HAP-1 (cell line): ENCODE measurements around the gene RAB11FIP2.
A peak's percentile ranks its signal among the peaks of the same experiment; 100 is the strongest.
"Not testable (repeated sequence)": the region's sequence is repeated elsewhere in the genome, so short reads cannot be mapped to it uniquely, and the experiment has no call there.

Experiments
- DNase-seq, 2 experiments: peaks; one replicate each; pipeline ENCODE4 v3.0.0-alpha.2; 2016 to 2020; ENCODE audit warnings: low spot score in 2 of 2
- H3K27me3 ChIP-seq: fragments of 250-450 bp; sonication (Bioruptor Pico); 2 replicates; pipeline ENCODE4 v1.5.1; 2020; ENCODE audit warnings: low read depth, mild to moderate bottlenecking, moderate library complexity
- H3K36me3 ChIP-seq: fragments of 250-450 bp; sonication (Bioruptor Pico); replicated peaks from 2 replicates; pipeline ENCODE4 v1.5.1; 2020; ENCODE audit warnings: mild to moderate bottlenecking
- H3K4me1 ChIP-seq: fragments of 250-450 bp; sonication (Bioruptor Pico); 2 replicates; pipeline ENCODE4 v1.5.1; 2020; ENCODE audit warnings: mild to moderate bottlenecking
- H3K4me3 ChIP-seq: fragments of 250-450 bp; sonication (Bioruptor Pico); 2 replicates; pipeline ENCODE4 v1.5.1; 2020; ENCODE audit warnings: mild to moderate bottlenecking, moderate library complexity
- H3K9me3 ChIP-seq: fragments of 250-450 bp; sonication (Bioruptor Pico); 2 replicates; pipeline ENCODE4 v1.5.1; 2020; ENCODE audit warnings: mild to moderate bottlenecking, moderate library complexity
- in situ Hi-C: fragments of 300-500 bp; cut with MboI; formaldehyde crosslinking; loops from 3 replicates; pipeline ENCODE4 v1.14.3; 2020; ENCODE audit warnings: low sequenced_read_pairs, inconsistent platforms, mixed read lengths

The RAB11FIP2 gene

GRCh38 chr10:118046395-118047156 is at the start of gene RAB11FIP2:
Gene RAB11FIP2 (minus strand): TSS chr10:118046941. CDS start chr10:118046163, 778 bp downstream.
- H3K27me3 ChIP-seq, result no peaks in the 10 kb centered on the region
- in situ Hi-C loops, result no loop called here
- H3K4me1 ChIP-seq, result peaks cover 17% of the 10 kb centered on the region
- H3K4me3 ChIP-seq, result peak within 1 kb of the TSS; percentile 61
- H3K36me3 ChIP-seq, result no peaks in the 10 kb centered on the region
- no peaks in the 10 kb centered on the region for H3K9me3 ChIP-seq
- peak; percentile 79 to 98 for DNase-seq

- no peaks in the 10 kb centered on the region for H3K36me3 ChIP-seq
- no peaks in the 10 kb centered on the region for H3K27me3 ChIP-seq
- no peak overlapping the region for H3K4me3 ChIP-seq
- peaks cover 19% of the 10 kb centered on the region for H3K4me1 ChIP-seq
- DNase-seq, result peak in 1 of 2 experiments; percentile 87
- no peaks in the 10 kb centered on the region for H3K9me3 ChIP-seq
- in situ Hi-C loops, result no loop called here
Measured at GRCh38 chr10:118096022-118096421, 49.3 kb upstream of the RAB11FIP2 start.

- H3K27me3 ChIP-seq, result no peaks in the 10 kb centered on the region
- DNase-seq, result no peak
- H3K36me3 ChIP-seq, result no peaks in the 10 kb centered on the region
- H3K4me3 ChIP-seq, result no peak overlapping the region
- in situ Hi-C loops, result no loop called here
- no peaks in the 10 kb centered on the region for H3K9me3 ChIP-seq
- H3K4me1 ChIP-seq, result peaks cover 15% of the 10 kb centered on the region
Measured at GRCh38 chr10:118092209-118092608, 45.5 kb upstream of the RAB11FIP2 start.

GRCh38 chr10:118080817-118081216 is 34.1 kb upstream of the RAB11FIP2 start:
- no peak overlapping the region for H3K4me3 ChIP-seq
- H3K9me3 ChIP-seq, result no peaks in the 10 kb centered on the region
- no peaks in the 10 kb centered on the region for H3K36me3 ChIP-seq
- in situ Hi-C loops, result no loop called here
- no peaks in the 10 kb centered on the region for H3K27me3 ChIP-seq
- peaks cover 2% of the 10 kb centered on the region; the same call in 1 of the 2 replicates for H3K4me1 ChIP-seq
- DNase-seq, result no peak

- no peak overlapping the region for H3K4me3 ChIP-seq
- in situ Hi-C loops, result no loop called here
- no peak for DNase-seq
- peaks cover 2% of the 10 kb centered on the region; the same call in 1 of the 2 replicates for H3K4me1 ChIP-seq
- H3K27me3 ChIP-seq, result no peaks in the 10 kb centered on the region
- H3K9me3 ChIP-seq, result no peaks in the 10 kb centered on the region
- no peaks in the 10 kb centered on the region for H3K36me3 ChIP-seq
Measured at GRCh38 chr10:118076705-118077104, 30.0 kb upstream of the RAB11FIP2 start.

GRCh38 chr10:118072840-118073239 is 26.1 kb upstream of the RAB11FIP2 start:
- H3K4me1 ChIP-seq, result no peaks in the 10 kb centered on the region; the same call in 1 of the 2 replicates
- H3K9me3 ChIP-seq, result no peaks in the 10 kb centered on the region
- no peak overlapping the region for H3K4me3 ChIP-seq
- no peaks in the 10 kb centered on the region for H3K36me3 ChIP-seq
- H3K27me3 ChIP-seq, result no peaks in the 10 kb centered on the region
- DNase-seq, result no peak
- in situ Hi-C loops, result no loop called here

GRCh38 chr10:118067389-118067788 is 20.6 kb upstream of the RAB11FIP2 start:
- H3K4me3 ChIP-seq, H3K9me3 ChIP-seq, H3K27me3 ChIP-seq, in situ Hi-C loops, H3K36me3 ChIP-seq, H3K4me1 ChIP-seq, DNase-seq: not testable (repeated sequence)

- in situ Hi-C loops, result no loop called here
- H3K27me3 ChIP-seq, result no peaks in the 10 kb centered on the region
- no peak overlapping the region for H3K4me3 ChIP-seq
- DNase-seq, result no peak
- no peaks in the 10 kb centered on the region for H3K4me1 ChIP-seq
- H3K36me3 ChIP-seq, result no peaks in the 10 kb centered on the region
- no peaks in the 10 kb centered on the region for H3K9me3 ChIP-seq
Measured at GRCh38 chr10:118062798-118063238, 16.1 kb upstream of the RAB11FIP2 start.

GRCh38 chr10:118058371-118058770 is 11.6 kb upstream of the RAB11FIP2 start:
- in situ Hi-C loops, result no loop called here
- Histone ChIP-seq H3K4me3 (no peak overlapping the region), H3K27me3 (no peaks in the 10 kb centered on the region), H3K4me1 (no peaks in the 10 kb centered on the region; the same call in 1 of the 2 replicates), H3K36me3 (no peaks in the 10 kb centered on the region), H3K9me3 (no peaks in the 10 kb centered on the region)
- DNase-seq, result no peak

- H3K36me3 ChIP-seq, result no peaks in the 10 kb centered on the region
- H3K9me3 ChIP-seq, result no peaks in the 10 kb centered on the region
- no peak for DNase-seq
- no peak overlapping the region for H3K4me3 ChIP-seq
- H3K27me3 ChIP-seq, result no peaks in the 10 kb centered on the region
- no peaks in the 10 kb centered on the region; the same call in 1 of the 2 replicates for H3K4me1 ChIP-seq
- in situ Hi-C loops, result no loop called here
Measured at GRCh38 chr10:118057361-118057760, 10.6 kb upstream of the RAB11FIP2 start.

GRCh38 chr10:118054383-118054782 is 7.6 kb upstream of the RAB11FIP2 start:
- in situ Hi-C loops, result no loop called here

GRCh38 chr10:118052816-118053215 is 6.1 kb upstream of the RAB11FIP2 start:
- Histone ChIP-seq H3K27me3 (no peaks in the 10 kb centered on the region), H3K36me3 (no peaks in the 10 kb centered on the region), H3K4me1 (no peaks in the 10 kb centered on the region; the same call in 1 of the 2 replicates), H3K9me3 (no peaks in the 10 kb centered on the region), H3K4me3 (no peak overlapping the region)
- DNase-seq, result no peak
- in situ Hi-C loops, result no loop called here

More at GRCh38 chr10:118054383-118054782, 7.6 kb upstream of the RAB11FIP2 start:
- no peak for DNase-seq
- Histone ChIP-seq H3K9me3 (no peaks in the 10 kb centered on the region), H3K4me1 (no peaks in the 10 kb centered on the region; the same call in 1 of the 2 replicates), H3K36me3 (no peaks in the 10 kb centered on the region), H3K4me3 (no peak overlapping the region), H3K27me3 (no peaks in the 10 kb centered on the region)

GRCh38 chr10:118047880-118048279 is 1.1 kb upstream of the RAB11FIP2 start:
- no peaks in the 10 kb centered on the region for H3K36me3 ChIP-seq
- no peak overlapping the region for H3K4me3 ChIP-seq
- peaks cover 9% of the 10 kb centered on the region for H3K4me1 ChIP-seq
- no peaks in the 10 kb centered on the region for H3K9me3 ChIP-seq
- in situ Hi-C loops, result no loop called here
- no peaks in the 10 kb centered on the region for H3K27me3 ChIP-seq
- no peak for DNase-seq

- no peaks in the 10 kb centered on the region for H3K27me3 ChIP-seq
- in situ Hi-C loops, result no loop called here
- H3K9me3 ChIP-seq, result no peaks in the 10 kb centered on the region
- H3K4me1 ChIP-seq, result peaks cover 16% of the 10 kb centered on the region
- H3K36me3 ChIP-seq, result no peaks in the 10 kb centered on the region
- no peak for DNase-seq
- H3K4me3 ChIP-seq, result peak overlapping the region; percentile 61
Measured at GRCh38 chr10:118047157-118047719, 497 bp upstream of the RAB11FIP2 start.
